GM18861 (cell line): ENCODE data around the gene LRRC18.

Experiments used
- ATAC-seq: cut with Tn5 transposase; IDR thresholded peaks from one replicate; pipeline ENCODE4 v1.9.1; 2021; ENCODE audit not compliant: unreplicated experiment

LRRC18 gene

GRCh38 chr10:48884179-48885045, 55.2 kb downstream of the LRRC18 start:
- no peak for ATAC-seq

GRCh38 chr10:48883701-48884100, 55.9 kb downstream of the LRRC18 start:
- no peak for ATAC-seq

- ATAC-seq, result no peak
These were observed 56.8 kb downstream of the LRRC18 start for GRCh38 chr10:48882881-48883280.

DNA sequence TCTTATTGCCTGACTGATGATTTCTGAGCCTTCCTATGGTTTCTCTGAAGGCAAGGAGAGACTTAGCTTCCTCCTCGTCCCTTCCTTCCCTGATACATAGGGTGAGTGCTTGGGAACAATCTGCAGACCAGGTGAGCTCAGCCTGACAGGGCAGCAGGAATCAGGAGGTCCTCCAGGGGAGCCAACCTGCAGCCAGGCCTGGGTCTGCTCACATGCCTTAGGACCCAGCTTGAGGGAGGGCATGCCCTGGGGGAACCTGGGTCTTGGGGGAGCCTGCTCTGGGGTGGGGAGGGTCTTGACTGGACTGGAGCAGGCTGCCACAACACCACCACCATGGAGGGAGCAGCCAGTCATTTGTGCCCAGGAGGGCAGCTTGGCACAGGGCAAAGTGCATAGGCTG, 57.7 kb downstream of the LRRC18 start:
- no peak for ATAC-seq

DNA sequence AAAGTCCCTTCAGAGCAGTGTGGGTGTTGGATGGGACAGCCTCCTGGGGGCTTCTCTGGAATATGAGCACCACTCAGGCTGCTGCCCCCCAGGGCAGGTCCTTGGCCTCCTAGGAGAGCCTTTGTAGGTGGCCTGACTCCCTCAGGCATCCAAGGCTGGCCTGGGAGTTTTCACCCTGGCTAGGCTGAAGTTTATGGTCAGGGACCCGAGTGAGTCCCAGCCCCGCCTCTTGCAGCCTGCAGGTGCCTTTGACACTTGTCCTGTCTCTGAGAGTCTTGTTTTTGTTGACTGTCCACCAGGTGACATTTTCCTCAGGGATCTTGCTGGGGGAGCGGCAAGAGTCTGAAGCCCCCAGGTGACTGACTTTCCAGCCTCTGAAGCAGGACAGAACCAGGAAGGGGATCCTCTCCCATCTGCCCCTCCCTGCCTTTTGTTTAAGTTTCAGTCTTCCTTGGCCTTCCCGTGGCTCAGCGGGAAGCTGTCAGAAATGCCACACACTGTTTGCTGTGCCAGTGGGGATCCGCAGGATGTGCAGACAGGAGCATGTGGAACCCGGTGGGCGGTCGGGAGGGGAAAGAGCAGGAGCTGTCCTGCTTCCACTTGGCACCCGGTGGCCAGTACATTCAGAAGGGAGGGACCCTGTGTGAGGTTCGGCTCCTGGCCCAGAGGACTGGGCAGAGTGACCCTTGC, 59.5 kb downstream of the LRRC18 start:
- no peak for ATAC-seq

GRCh38 chr10:48879451-48879850, 60.2 kb downstream of the LRRC18 start:
- ATAC-seq, result no peak

GRCh38 chr10:48878091-48878490, 61.5 kb downstream of the LRRC18 start:
- no peak for ATAC-seq

GRCh38 chr10:48872234-48872633, 67.4 kb downstream of the LRRC18 start:
- ATAC-seq, result no peak
